Stimulated activated CD8-positive, alpha-beta memory T cell treated with anti-CD3 and anti-CD28 coated beads, Interleukin-15, amount 100 ng/mL, for 1 hour (primary cell): ENCODE measurements around the gene BBS1.
"Not testable (repeated sequence)": the region's sequence is repeated elsewhere in the genome, so short reads cannot be mapped to it uniquely, and the experiment has no call there.

Experiments
- DNase-seq: peaks from one replicate; pipeline ENCODE4 v3.0.0-alpha.2; 2020; ENCODE audit warnings: low read depth

BBS1 gene

DNA sequence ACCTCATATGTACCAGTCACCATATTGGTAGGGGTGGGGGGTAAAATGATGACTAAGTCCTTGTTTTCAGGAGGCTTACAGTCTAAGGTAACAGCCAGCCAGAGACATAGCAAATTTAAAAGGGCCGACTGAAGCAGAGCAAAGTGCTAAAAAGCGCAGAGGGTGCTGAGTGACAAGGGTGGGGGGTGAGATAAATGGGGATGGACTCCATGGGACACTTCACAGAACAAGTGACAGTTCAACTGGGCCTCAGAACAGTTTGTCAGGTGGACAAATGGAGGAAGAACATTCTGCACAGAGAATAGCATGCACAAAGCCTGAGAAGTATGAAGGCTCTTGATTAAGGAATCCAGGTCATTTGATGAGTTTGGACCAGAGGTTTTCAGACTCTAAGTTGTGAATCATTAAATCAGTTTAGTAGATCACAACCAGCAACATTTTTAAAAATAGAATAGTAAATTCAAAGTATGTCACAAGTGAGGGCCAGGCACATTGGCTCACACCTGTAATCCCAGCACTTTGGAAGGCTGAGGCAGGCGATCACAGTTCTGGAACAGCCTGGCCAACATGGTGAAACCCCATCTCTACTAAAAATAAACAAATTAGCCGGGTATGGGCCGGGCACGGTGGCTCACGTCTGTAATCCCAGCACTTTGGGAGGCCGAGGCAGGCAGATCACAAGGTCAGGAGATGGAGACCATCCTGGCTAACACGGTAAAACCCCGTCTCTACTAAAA, 14.0 kb downstream of the BBS1 start:
- DNase-seq: no peak

DNA sequence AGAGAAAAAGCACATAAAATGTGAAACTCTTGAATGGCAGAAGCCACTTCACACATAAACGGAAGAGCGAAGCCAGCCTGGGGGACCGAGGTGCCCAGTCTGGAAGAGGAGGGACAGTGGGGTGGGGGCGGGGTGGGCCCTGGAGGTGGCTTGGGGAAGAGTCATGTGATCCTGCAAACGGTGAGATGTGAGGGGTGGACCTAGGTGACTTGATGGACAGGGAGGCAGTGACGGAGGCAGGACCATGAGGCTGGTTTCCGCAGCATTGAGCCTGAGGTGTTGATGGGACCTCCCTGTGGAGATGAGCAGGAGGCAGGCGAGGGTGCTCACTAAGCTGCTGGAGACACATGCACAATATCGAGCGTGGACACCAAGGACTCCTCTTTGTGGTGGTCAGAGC, 18.6 kb downstream of the BBS1 start:
- DNase-seq: no peak

DNA sequence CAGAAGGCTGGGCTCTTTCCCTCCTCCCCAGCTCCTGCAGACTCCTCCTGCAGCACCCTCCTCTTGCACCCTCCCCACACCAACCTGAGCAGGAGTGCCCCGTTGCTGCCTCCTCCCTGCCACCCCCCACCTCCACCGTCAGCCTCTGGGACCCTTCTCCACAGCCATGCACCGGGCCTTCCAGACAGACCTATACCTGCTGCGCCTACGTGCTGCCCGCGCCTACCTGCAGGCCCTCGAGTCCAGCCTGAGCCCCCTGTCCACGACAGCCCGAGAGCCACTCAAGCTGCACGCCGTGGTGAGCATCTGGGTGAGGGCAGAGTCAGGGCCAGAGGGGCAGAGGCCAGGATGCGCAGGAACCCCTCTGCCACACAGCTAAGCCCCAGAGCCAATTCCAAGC, 19.2 kb downstream of the BBS1 start:
- no peak for DNase-seq

DNA sequence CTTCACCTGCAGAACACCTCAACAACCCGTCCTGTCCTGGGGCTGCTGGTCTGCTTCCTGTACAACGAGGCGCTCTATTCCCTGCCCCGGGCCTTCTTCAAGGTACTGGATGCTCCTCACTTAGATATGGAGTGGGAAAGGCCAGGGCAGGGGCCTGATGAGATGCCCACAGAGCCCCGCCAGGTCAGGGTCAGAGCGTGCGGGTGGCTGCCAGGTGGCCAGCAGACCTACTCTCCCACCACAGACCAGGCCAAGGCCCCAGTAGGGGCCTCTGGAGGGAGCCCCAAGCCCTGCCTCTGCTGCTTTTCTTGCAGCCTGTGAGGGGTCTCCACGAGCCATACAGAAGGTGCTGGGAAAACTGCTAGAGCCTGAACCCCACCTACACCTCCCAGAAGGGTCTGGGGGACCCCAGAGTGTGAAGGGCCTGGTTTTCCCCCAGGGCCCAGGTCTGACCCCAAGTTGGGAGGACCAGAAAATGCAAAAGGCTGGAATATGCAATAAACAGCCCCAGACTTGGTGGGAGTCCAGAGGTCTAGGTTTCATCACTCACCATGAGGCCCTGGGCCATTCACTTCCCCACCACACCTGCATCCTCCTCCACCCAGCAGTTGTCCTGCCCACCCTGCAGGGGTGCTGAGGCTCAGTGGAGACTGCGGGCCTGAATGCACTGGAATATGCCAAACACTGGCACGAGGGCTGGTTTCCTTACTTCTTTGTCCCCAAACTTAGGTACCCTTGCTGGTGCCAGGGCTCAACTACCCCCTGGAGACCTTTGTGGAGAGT, 20.7 kb downstream of the BBS1 start:
- no peak for DNase-seq

DNA sequence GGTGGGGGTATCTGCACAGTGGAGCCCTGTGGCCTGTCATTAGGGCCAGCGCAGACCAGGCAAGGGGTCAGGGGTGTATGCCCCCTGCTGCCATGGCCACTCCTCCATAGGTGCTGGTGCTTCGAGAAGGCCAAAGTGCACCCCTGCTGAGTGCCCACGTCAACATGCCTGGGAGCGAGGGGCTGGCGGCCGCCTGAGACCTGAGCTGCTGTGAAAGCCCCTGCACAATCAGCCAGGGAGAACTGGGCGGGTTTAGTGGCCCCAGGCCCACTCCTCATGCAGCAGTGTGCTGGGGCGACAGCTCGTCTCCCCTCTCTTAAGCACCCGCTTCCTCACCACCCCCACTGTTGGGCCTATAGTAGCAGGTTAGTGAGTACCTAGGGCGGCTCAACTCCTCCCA, 21.4 kb downstream of the BBS1 start:
- no peak for DNase-seq

DNA sequence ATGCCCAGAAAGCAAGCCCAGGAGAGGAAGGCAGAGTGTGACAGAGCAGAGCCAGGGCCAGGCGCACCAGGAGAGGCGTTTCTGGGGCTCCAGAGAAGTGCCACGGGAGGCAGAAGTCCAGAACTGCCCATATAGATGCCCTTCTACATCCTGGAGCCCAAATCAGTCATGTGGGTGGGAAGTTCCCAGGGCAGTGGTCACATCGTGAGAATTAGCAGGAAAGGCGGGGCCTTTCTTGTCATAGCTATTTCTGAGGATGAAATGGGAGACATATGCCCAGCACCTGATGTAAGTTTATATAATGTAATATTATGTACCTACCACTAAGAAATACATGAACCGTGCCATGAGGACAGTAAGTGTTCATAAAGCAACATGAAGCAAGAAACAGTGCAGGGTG, 22.3 kb downstream of the BBS1 start:
- no peak for DNase-seq

DNA sequence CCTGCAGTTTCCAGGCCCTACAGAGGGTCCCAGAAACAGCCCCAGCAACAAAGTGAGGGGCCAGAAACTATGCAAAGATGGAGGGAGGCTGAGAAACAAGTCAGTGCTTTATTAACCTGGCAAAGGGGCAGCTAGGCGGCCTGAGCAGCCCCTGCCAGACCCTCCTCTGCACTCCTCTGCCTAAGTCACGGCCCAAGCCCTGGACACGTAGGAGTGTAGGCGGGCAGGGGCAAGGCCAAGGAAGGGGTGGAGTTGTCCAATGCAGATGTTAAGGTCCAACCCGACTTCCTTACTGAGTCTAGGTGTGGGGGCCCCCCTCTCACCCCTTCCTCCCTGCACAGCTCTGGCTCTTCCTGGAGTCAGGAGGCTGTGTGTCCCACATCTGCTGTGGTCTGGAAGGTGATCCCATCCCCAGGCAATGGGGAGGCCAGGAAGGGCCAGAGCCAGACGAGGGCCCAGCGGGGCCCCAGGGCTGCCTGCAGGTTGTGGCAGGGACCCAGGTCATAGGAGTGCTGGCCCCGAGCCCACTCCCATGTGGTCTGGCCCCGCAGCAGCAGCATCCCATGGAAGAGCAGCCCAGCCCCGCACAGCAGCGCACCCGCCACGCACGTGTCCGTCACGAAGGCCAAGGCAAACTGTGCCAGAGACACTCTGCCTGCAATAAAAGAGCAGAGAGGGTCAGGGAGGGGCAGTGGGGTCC, 28.9 kb downstream of the BBS1 start:
- DNase-seq: no peak

DNA sequence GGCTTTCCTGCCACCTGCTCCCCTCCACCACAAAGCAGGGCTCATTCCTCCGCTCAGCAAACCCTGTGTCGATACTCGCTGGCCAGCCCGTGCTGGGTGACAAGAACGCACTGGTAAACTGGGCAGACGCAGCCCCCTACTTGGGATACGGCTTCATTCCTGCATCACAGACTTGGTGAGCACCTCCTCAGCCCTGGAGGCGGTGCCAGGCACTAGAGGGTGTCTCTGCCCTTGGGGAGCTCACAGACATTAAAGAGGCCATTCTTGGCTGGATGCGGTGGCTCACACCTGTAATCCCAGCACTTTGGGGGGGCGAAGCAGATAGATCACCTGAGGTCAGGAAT, 29.4 kb downstream of the BBS1 start:
- DNase-seq: no peak

DNA sequence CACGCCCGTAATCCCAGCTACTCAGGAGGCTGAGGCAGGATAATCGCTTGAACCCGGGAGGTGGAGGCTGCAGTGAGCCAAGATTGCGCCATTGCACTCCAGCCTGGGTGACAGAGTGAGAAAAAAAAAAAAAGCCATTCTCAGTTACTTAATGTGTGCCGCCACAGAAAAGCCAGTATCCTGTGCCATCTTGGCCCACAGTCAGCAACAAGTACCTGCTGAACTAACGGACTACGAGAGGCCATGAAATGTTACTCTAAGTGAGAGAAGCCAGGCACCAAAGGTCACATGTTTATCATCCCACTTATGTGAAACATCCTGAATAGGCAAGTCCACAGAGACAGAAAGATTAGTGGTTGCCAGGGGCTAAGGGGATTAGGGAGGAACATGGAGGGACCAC, 30.2 kb downstream of the BBS1 start:
- DNase-seq: not testable (repeated sequence)

DNA sequence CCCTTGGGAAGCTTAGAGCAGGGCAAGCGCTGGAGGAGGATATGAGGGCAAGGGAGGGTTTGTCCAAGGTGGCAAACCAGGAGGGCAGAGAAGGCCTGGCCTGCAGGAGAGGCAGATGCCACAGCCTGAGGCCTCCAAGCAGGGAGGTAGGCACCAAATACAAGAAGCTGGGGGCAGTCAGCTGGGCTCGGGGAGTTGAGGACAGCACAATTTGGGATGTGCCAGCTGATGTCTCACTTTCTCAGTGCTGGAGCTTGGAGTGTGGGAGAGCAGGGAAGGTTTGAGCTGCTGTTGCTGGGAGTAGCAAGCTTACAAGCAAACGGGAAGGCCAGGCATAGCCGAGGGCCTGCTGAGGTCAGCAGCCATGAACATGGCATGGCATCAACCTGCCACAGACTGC, 31.5 kb downstream of the BBS1 start:
- no peak for DNase-seq

DNA sequence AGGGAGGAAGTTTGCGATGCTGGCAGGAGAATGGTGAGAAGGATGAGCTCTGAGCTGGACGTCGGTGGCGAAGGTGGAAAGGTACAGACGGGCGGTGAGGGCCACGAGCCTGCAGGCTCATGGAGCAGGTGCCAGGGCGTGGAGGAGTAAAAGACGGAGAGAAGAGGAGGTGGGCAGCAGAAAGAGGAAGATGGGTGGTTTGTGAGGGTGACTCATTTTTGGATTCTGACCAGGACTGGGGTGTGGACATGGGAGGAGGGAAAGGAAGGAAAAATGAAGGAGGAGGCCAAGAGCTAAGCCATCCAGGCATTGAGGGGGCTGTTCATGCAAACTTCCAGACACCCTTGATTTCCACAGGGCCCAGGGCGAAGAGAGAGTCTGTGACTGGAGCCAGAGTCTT, 31.9 kb downstream of the BBS1 start:
- DNase-seq: no peak

DNA sequence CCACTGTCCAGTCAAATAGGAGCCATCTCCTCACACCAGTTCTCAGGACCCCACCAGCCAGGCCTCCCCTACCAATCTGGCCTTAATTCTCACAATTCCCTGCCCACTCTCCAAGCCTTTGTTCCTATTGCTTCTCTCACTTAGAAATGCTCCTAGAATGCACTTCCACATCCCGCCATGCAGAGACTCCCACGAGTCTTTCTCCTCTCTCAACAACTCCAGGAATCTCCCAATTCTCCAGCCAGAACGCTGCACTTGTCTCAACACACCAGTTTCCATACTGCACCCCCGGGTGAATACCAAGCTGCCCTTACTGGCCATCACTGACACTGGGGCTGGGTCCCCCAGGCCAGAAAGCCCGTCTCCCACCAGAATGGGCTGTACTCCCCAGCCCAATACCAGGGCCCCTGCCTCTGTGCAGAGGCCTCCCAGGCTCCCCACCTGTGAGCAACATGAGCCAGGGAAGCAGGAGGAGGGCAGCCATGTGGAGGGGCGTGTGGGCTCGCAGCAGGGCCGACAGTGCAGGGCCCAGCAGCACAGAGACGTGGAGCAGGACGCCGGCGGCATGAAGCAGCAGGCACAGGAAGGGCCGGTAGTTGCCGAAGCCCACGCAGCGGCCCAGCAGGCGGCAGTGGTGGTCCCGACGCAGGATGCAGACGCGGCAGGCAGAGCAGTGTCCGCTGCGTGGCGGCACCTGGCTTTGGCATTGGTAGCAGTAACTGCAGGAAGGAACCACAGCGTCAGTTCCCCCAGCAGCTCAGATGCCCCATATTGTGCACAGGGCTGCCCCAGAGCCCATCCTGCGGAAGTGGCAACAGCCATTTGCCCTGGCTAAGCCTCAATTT, 33.0 kb downstream of the BBS1 start:
- peak; percentile 31 for DNase-seq

DNA sequence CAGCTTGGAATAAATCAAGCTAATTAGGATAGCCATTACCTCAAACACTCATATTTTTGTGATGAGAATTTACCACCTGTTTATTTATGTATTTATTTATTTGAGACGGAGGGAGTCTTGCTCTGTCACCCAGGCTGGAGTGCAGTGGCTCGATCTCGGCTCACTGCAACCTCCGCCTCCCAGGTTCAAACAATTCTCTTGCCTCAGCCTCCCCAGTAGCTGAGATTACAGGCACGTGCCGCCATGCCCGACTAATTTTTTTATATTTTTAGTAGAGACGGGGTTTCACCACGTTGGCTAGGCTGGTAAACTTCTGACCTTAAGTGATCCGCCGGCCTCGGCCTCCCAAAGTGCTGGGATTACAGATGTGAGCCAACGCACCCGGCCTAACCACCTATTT, 34.5 kb downstream of the BBS1 start:
- DNase-seq: not testable (repeated sequence)

DNA sequence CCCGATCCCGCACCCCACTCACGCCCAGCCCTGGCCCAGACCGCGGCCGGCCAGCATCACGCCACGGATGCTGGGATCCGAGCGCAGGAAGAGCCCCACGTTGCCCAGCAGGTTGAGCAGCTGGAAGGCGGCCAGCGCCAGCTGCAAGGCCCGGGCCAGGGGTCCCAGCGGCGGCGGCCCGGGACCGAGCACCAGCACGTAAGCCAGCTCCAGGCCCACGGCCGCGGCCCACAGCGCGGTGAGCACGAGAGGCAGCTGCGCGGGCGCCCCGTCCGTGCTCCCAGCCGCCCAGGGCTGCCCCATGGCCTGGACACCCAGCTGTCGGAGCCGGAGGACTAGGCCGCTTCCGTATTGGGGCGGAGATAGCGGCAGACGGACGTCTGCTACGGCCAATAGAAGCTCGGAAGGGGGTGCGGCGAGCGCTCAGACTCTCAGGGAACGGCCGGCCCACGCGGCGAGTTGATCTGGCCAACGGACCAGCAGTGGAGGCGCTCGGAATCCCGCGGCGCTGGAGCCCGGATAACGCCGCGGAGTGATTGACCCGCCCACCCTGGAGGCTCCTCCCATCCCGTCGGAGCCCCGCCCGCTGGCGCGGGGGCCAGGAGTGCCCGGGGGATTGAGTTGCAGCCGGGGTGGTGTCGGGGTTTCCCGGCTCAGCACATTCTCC, 35.4 kb downstream of the BBS1 start, which contains the start of gene ZDHHC24:
Gene ZDHHC24 (minus strand): TSS at position 348 of the 667 bp plus-strand sequence. CDS start 45 bp downstream, at position 303.
- peak; percentile 50 for DNase-seq

DNA sequence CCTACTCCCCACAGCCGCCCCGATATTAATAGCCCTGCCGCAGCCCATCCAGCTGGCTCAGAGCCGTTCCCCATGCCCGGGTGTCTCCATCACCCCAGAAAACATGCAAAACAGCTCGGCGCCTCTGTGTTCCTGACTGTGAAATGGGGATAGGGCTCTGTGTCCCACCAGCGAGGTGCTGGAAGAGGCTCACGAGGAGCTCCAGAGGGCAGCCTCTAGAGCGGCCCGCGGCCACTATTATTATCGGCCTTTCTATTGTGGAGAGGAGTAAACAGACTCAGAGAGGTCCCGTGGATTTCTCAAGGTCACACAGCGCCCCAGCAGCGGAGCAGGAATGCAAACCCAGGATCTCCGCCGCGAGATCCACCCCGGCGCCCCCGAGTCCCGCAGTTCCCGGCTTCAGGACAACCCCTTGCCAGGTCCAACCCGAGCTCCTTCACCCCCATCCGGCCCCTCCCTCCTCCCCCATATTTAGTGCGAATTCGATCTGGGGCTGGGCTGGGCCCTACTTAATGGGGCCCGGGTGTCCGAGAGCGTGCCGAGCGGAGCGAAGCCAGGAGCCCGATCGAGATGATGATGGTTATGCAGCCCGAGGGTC, 36.0 kb downstream of the BBS1 start, which contains the start of gene ACTN3:
Gene ACTN3 (plus strand): TSS at position 536 of the 598 bp plus-strand sequence. CDS start 35 bp downstream, at position 571.
- DNase-seq: no peak

DNA sequence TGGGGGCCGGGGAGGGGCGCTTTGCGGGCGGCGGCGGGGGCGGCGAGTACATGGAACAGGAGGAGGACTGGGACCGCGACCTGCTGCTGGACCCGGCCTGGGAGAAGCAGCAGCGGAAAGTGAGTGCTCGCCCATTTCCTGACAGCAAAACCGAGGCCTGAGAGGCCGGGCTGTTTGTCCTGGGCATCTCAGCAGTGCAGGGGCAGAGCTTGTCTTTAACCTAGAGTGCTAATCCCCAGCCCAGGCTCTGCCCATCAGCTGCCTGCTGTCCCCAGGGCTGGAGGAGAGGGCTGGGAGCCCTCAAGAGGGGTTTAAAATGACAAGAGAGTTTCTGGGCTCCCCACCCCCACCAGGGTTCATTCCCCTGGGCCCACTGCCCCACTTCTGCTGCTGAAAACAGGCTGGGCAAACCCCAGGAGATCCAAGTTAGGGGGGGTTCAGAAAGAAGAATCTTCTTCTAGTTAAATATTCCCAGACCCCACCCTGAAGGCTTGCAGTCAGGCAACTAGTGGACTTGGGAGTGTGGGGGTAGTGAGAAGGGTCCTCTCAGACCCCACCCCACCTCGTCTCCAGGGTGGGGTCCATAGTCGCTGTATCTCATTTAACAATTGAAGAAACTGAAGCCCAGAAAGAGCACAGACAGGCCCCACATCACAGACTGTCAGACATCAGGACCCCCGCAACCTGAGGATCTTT, 36.7 kb downstream of the BBS1 start:
- no peak for DNase-seq

DNA sequence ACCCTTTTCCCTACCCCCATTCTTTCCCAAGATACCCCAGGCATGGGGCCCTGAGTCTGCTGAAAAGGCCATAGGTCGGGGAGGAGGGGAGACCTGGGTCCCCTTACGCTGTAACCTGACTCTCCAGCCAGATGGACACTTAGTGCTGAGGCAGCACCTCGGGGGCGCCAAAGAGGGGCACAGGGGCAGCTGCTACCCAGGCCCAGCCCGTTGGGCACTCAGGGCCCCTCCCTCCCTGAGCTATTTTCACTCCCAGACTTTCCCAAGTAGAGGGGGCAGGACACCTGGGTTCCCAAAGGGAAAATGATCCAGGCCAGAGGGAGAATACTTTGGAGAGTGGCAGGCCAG, 37.2 kb downstream of the BBS1 start:
- DNase-seq: no peak

DNA sequence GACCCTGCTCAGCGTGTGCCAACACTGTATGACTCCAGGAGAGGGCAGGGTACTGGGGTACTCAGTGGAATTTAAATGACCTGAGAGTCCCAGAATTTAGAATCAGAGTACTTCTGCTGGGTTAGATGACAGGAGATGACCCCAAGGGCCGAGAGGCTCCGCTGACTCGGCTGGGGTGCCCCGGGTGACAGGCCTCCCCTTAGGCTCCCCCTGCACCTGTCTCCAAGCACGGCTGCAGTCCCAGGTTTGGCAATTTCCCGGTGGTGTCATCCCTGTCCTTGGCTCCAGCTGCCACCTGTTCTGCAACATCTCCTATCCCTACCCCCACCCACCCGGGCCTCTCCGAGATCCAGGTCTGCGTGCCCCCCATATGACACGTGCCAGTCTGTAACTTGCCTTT, 37.6 kb downstream of the BBS1 start:
- no peak for DNase-seq

DNA sequence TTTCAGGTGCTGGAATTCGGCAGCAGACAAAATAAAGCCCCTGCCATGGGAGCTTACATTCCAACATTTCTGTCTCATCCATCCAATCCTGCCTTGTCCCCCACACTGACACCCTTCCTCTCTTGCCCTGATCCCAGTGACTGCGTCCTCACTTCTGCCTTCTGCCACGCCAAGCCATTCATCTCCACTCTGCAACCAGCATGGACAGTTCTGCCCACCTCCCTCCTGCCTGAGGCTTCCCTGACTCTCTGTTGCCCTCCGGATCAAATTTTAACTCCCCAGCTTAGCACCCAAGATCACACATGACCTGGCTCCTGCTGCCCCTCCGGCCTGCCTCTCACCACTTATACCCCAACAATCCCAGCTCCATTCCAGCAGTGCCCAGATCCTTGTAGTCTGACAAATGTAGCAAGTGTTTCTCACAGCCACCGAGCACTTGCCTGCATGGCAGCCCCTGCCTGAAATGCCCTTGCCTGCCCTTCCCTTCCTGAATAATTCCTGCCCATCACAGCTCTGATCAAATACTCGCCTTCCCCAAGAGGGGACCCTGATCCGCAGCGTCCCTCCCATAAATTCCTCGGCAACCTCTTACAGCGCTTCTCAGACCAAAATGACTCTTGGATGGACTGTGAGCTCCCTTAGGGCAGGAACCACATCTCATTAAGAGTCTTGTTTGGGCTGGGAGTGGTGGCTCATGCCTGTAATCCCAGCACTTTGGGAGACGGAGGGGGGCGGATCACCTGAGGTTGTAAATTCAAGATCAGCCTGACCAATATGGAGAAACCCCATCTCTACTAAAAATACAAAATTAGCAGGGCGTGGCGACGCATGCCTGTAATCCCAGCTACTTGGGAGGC, 38.6 kb downstream of the BBS1 start:
- no peak for DNase-seq

DNA sequence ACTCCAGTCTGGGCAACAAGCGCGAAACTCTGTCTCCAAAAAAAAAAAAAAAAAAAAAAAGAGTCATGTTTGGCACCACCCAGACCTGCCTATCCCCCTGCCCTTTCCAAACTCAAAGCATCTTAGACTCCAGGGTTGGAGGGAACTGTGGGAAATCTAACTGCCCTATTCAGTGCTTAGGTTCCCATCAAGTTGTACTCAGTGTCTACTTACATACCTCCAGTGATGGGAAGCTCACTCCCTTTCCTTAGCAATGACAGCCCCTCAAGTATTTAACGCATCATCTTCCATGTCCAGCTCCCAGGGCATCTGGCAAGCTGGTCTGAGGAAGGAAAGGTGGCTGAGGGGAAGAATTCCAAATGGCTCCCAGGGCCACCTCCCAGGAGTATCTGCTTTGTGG, 39.3 kb downstream of the BBS1 start:
- no peak for DNase-seq
